GM10847 (cell line): ENCODE results near the gene PAM.

Experiments
- POLR2A ChIP-seq: IDR thresholded peaks from 2 replicates; pipeline ENCODE4 v1.6.1; 2011; ENCODE audit not compliant: insufficient read length; ENCODE audit errors: extremely low read depth

The PAM gene

GRCh38 chr5:102764381-102765004 is 9.4 kb downstream of the PAM start:
- TF ChIP-seq POLR2A: no peak

GRCh38 chr5:102765350-102765749 is 10.2 kb downstream of the PAM start:
- no peak for TF ChIP-seq POLR2A

GRCh38 chr5:102766295-102767090 is 11.4 kb downstream of the PAM start:
- TF ChIP-seq POLR2A: no peak

GRCh38 chr5:102767862-102768261 is 12.8 kb downstream of the PAM start:
- no peak for TF ChIP-seq POLR2A

GRCh38 chr5:102770803-102771202 is 15.7 kb downstream of the PAM start:
- no peak for TF ChIP-seq POLR2A

- no peak for TF ChIP-seq POLR2A
Measured at GRCh38 chr5:102771435-102771834, 16.3 kb downstream of the PAM start.

GRCh38 chr5:102772273-102772672 is 17.2 kb downstream of the PAM start:
- TF ChIP-seq POLR2A: no peak

GRCh38 chr5:102773133-102773532 is 18.0 kb downstream of the PAM start:
- TF ChIP-seq POLR2A: no peak

- no peak for TF ChIP-seq POLR2A
Measured at GRCh38 chr5:102777099-102777498, 22.0 kb downstream of the PAM start.

GRCh38 chr5:102778478-102778877 is 23.4 kb downstream of the PAM start:
- TF ChIP-seq POLR2A: no peak

- no peak for TF ChIP-seq POLR2A
Measured at GRCh38 chr5:102781359-102781758, 26.3 kb downstream of the PAM start.

- TF ChIP-seq POLR2A: no peak
Measured at GRCh38 chr5:102781786-102782185, 26.7 kb downstream of the PAM start.

- TF ChIP-seq POLR2A: no peak
Measured at GRCh38 chr5:102782217-102782872, 27.2 kb downstream of the PAM start.

- no peak for TF ChIP-seq POLR2A
Measured at GRCh38 chr5:102787134-102787533, 32.0 kb downstream of the PAM start.

GRCh38 chr5:102788788-102789187 is 33.7 kb downstream of the PAM start:
- TF ChIP-seq POLR2A: no peak

- no peak for TF ChIP-seq POLR2A
Measured at GRCh38 chr5:102789469-102789868, 34.4 kb downstream of the PAM start.
